GM12873 (cell line): ENCODE results near the gene ATP2C2.

Experiments
- CTCF ChIP-seq: IDR thresholded peaks from 2 replicates; pipeline ENCODE4 v1.5.1; 2012; ENCODE audit warnings: low read depth, mild to moderate bottlenecking, moderate library complexity, low read length, control low read depth; ENCODE audit not compliant: insufficient read depth; ENCODE audit errors: missing control alignments

Gene ATP2C2

GRCh38 chr16:84355149-84355548 lies 13.2 kb upstream of the ATP2C2 start:
- no peak for TF ChIP-seq CTCF

GRCh38 chr16:84356176-84356575 lies 12.2 kb upstream of the ATP2C2 start:
- TF ChIP-seq CTCF, result no peak

GRCh38 chr16:84356591-84357116 lies 11.7 kb upstream of the ATP2C2 start:
- no peak for TF ChIP-seq CTCF

DNA sequence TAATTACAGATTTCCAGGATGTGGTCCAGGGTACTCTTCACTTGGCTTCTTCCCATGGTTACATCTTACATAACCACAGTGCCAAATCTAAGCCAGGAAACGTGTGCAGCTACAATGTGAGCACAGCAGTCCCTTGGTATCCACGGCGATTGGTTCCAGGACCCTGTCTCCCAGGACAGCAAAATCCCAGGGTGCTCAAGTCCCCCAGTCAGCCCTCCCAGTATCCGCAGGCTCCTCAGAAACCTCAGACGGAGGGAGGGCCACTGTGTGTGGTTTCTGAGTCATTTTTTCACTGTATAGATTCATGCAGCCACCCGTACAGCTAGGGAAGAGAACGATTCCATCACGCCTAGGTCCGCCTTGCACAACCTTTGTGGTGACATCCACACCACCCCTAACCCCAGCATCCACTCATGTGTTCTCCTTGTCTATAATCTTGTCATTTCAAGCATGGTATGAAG lies 11.1 kb upstream of the ATP2C2 start:
- TF ChIP-seq CTCF, result no peak

DNA sequence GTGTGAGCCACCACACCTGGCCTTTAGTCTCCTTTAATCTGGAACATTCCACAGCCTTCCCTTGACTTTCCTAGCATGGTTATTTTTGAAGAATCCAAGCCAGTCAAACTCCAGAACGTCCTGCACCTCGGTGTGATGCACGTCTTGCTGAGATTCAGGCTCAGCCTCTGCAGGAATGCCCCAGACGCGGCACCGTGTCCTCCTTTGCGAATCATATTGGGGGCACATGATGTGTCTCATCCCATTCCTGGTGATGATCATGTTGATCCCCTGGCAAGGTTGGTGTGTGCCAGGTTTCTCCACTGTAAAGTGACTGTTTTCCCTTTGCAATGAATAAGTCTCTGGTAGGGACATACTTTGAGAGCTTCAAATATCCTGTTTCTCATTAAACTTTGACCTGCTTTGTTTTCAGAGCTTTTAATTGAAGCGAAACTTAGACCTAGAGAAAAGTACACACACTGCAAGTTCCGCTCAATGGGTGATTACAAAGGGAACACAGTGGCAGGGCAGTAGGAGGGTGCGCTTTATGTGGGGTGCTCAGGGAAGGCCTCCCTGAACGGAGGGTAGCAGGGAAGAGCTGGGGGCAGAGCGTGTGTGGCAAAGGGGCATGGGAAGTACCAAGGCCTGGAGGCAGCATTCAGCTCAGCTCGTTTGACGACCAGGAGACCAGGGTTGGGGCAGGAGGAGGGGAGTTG lies 9.6 kb upstream of the ATP2C2 start:
- TF ChIP-seq CTCF, result no peak

DNA sequence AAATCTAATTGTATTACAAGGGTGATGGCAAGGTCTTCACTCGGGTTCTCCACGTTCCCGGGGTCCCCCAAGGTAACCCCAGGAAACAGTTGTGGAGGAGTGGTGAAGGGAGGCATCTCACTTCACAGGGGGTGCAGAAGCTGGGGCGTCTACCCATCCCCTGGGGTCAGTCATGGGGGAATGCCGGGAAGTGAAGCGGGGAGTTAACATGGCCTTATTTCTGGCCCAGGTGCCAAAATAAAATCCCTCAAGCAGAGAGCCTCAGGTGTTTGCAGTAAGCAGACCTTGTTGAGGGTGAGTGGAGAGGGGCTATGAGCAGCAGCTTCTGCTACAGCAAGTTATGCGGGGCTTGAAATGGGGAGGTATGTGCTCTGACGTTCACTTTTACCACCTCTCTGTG lies 9.0 kb upstream of the ATP2C2 start:
- TF ChIP-seq CTCF, result no peak

DNA sequence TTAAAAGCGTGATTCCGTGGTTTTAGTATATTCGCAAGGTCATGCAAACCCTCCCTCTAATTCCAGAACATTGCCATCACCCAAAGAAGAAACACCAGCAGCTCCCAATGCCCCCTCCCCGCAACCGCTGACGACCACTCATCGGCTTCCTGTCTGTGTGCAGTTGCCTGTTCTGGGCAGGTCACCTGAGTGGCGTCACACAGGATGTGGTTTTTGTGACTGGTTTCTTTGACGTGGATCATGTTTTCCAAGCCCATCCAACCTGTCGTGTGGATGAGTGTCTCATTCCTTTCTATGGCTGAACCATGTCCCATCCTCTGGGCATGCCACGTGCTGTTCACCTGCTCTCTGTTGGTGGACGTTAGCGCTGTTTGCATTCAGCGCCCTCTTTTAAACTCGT lies 8.2 kb upstream of the ATP2C2 start:
- no peak for TF ChIP-seq CTCF

- no peak for TF ChIP-seq CTCF
Measured at GRCh38 chr16:84360748-84361147, 7.6 kb upstream of the ATP2C2 start.
